ENCODE data around the gene HES3.
A peak's percentile ranks its signal among the peaks of the same experiment; 100 is the strongest.

The HES3 gene

DNA sequence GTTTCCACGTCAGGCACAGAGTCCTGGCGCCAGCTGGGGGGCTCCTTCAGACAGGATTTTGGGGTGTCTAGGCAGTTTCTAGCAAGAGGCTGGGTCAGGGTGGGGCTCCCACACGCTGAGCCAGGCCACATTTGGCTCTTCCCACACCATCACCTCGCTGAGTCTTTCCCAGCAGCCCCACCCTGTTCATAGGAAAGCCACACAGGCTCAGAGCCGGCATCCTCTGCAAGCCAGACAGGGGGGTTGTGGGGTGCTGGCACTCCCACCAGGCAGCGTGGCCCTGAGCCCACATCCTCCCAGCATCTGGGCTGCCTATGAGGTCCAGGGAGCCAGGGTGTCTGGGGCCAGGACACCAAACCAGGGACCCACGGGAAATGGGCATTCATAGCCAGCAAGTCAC lies 19.7 kb downstream of the HES3 start:
- no peak for DNase-seq (ENCODE audit: low read depth)

DNA sequence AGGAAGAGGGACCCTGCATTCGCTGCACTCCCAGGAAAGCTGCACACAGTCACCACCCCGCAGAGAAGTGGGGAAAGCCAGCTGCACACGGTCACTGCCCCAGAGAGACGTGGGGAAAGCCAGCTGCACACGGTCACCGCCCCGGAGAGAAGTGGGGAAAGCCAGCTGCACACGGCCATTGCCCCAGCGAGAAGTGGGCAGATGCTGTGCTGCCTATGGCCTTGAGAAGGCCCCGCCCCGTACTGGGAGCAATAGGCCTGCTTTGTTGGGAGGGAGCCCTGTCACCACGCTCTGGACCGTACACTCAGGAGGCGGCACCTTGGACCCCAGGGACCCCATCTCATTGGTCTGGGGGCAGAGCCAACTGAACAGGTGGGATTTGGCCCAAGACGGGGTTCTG lies 21.2 kb downstream of the HES3 start:
- DNase-seq (ENCODE audit: low read depth), result no peak

DNA sequence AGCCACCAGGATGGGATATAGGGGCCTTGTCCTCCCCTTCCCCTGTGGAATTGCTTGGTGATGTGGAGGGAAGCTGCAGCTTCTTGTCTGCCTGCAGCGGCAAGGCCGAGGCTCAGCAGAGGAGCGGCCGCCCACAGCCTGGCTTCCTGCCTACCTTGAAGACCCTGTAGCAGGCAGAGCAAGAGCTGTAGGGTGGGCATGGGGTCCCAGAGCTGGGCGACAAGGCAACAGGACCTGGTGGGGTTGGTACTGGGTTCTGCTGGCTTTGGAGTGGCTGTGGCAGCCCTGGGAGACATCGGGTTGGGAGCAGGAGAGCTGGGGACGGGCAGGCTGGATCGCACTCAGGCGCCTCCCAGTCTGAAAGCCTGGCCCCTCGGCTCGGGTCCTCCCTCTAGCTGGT lies 22.7 kb downstream of the HES3 start:
- DNase-seq (ENCODE audit: low read depth), result no peak

GRCh38 chr1:6267686-6268322 lies 23.8 kb downstream of the HES3 start:
- DNase-seq (ENCODE audit: low read depth), result no peak

DNA sequence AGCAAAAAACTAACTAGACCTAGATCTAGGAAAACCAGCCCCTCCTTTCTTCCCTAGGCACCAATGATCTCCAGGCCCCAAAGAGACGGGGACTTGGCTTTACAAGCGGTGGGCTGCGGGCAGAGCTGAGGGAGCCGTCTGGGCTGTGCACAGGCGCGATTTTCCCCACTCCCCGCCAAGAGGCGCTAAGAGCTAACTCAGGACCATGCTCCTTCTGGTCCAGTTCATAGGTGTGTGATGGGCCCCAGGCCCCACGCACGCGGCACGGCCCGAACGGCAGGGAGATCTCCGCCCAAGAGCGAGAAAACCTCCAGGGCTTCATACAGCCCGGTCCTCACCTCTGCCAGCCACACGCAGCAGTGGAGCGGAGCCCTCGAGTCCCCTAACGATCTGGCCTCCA lies 24.4 kb downstream of the HES3 start:
- DNase-seq (ENCODE audit: low read depth), result no peak

DNA sequence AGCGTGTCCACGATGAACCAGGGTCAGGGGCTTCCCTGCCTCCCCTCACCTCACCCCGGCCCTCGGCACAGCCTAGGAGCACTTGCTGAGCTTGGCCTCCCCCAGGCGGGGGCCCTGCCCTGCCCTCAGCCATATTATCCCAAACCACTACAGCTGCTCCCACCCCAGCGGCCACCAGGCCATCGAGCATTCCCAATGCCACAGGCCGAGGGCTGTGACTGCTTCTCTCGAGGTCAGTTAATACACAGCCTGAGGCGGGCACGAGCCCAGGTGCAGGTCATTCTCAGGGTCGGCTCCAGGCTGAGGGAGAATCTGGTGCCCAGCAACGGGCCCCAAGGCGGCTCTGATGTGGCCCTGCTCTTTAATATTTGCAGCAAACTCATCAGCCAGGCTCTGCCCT lies 25.3 kb downstream of the HES3 start:
- DNase-seq (ENCODE audit: low read depth), result no peak

DNA sequence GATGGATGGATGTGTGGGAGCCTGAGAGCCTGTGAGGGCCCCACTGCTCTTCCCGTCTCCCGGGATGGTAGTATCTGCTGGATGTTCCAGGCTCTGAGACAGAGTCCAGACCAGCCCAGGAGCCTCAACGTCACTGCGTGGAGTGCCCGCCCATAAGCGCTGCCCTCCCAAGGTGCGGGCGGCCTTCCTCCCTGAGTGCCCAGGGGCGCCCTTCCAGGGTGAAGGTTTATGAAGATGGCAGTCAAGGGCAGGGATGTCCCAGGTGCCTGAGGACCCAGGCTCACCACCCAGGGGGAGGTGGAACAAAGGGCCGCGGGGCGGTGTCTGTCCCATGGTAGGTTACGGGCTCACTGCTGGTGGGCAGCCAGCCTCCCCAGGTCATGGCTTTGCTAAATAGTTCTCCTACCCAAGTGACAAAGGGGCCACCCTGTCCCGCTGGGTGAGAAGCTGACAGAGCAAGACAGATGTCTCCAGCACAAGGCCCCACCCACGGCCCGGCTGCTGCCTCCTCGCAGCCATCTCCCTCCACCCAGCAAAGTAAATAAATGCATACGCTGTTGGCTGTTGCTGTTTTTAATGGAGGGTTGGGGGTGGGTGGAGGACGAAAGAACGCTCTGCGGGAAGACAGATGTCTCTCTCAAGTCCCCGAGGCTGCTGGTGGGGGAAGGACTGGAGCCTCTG lies 25.9 kb downstream of the HES3 start:
- no peak for DNase-seq (ENCODE audit: low read depth)

DNA sequence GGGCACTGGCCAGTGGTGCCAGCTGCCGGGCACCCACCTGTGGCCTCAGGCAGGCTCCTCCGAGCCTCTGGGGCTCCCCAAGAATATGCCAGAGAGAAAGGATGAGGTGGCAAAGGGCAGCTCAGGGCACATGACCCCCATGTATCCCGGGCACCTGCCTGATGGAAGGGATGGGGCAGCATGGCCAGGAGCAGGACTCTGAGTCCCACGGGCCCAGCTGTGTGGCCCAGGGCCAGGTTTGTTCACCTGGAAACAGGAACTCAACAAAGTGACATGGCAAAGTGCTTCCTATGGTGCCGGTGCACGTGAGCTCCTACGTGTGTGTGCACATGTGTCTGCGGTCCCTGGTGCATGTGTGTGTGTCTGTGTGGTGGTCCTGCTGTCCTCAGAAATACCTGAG lies 26.4 kb downstream of the HES3 start:
- DNase-seq (ENCODE audit: low read depth), result no peak

DNA sequence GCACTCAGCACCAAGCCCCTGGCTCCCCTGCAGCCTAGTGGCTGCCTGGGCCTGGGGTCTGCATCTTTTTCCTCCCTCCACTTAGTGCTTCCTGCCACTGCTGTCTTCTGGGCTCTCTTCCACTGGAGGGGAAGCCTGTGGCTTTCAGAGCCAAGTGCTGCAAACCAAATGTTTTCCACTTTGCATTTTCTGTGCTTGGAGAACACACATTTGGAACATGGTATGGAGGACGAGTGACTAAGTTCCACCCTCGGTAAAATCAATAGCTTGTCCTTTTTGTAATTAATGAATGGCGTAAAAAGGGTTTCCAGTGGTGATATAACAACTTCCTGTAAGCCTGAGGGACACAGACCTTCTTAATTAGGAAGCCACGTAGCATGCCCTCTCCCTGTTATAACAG lies 27.0 kb downstream of the HES3 start:
- no peak for DNase-seq (ENCODE audit: low read depth)

GRCh38 chr1:6271554-6271953 lies 27.6 kb downstream of the HES3 start:
- DNase-seq (ENCODE audit: low read depth), result no peak

DNA sequence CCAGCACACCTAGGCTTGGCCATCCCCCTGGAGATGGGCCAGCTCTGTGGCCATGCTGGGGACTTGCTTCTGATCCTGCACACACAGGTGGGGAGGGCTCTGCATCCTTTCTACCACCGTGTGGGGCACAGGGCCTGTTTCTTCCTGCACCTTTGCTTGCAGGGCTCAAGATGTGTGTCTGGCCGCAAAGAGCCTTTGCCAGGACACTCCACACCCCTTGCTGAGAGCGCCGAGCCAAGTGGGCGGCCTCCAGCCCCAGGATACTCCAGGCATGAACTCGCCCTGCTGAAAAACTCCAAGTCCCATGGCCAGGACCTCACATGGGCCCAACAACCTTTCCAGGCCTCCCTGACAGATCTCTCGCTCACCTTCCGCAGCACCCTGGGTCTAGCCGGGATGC lies 28.5 kb downstream of the HES3 start:
- no peak for DNase-seq (ENCODE audit: low read depth)

- DNase-seq (ENCODE audit: low read depth), result no peak
Observed at GRCh38 chr1:6272868-6273267, 28.9 kb downstream of the HES3 start.

DNA sequence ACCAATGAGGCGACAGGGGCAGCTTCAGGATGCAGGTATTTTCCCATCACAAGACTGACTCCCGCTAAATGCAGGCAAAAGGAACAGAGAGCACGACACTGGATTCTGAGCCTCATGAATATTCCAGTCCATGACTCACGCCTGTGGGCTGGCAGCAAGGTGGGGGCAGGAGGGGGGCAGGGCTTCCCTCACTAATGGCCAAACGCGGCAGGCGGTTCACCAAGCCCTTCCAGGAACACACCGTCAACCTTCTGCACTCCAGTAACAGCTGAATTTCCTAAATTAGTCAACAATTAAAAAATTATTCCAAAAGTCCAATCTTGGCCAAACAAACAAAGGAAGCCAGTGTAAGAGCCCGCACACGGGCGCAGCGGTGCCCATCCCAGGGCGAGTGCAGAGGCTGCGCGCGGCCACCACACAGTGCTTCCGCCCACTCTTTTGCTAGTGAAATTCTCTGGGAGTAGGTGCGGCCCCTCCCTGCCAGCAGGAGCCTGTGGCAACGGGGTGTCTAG lies 29.5 kb downstream of the HES3 start:
- DNase-seq (ENCODE audit: low read depth), result peak; percentile 14

DNA sequence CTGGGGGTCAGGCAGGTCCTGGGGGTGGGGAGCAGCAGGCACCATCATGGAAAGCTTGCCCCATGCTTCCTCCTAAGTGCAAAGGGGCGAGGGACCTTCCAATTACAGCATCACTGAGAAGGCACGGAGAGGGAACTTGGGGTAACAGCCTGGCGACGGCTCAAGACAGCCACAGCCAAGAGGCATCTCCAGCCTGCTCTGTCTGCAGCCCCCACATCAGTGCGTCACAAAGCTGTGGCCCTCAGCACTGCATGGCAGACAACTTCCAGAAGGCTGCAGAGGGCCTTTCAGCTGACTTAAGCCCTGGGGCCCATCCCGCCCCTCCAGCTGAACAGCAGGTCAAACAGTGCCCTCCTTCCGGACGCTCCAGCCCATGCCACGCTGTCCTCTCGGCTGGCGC lies 30.1 kb downstream of the HES3 start:
- DNase-seq (ENCODE audit: low read depth), result no peak

GRCh38 chr1:6274622-6275139 lies 30.7 kb downstream of the HES3 start:
- DNase-seq (ENCODE audit: low read depth), result no peak

GRCh38 chr1:6275826-6276782 lies 32.1 kb downstream of the HES3 start:
- peak; percentile 62 for DNase-seq (ENCODE audit: low read depth)

DNA sequence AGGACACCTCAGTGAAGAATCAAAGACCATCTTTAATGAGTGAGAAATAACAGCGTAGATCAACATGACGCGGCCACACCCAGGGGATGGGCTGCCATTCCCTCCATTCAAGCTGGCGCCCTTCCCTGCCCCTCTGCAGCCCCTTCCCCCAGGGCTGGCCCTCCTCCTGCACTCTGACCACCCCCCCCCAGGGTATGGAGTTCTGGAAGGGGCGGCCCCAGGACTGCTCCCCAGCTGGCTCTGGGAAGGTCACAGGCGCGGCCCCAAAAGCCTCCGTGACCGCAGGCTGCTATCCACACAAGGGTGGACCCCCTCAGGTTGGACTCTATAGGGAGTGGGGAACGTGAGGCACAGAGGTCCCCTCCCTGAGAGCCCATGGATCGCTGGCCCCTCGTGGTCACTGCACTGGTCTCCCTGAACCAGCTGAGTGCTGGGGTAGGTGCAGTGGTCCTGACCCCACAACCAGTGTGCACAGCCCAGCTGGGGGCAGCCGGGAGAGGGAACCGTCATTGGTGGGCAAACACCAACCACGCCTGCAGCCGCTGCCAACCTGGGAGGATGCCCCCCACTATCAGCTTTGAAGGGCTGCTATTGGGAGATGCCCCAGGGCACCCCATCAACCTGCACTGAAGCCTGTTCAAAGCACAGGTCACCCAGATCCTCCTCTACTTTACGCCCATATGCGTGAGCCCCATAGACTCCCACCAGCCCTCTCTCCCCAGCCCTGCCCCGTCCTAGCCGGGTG lies 33.0 kb downstream of the HES3 start:
- DNase-seq (ENCODE audit: low read depth), result no peak

- DNase-seq (ENCODE audit: low read depth), result no peak
Observed at GRCh38 chr1:6278263-6278662, 34.3 kb downstream of the HES3 start.

DNA sequence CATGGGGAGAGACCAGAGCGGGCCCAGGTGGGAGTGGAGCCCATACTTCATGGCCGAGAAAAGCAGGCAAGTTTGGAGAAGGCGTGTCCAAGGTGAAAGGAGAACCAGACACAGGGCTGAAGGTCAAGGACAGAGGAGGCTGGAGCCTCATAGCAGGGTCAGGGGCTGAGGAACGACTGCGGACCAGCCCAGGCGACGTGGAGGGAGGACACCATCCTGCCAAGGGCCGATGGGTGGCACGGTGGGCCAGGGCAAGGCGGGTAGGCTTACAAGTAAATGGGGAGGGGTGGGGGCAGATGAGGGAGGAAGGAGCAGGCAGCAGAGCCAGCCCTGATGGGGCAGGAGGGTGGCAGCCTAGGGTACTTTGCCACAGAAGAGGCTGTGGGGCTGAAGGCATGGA lies 35.1 kb downstream of the HES3 start:
- DNase-seq (ENCODE audit: low read depth), result no peak

DNA sequence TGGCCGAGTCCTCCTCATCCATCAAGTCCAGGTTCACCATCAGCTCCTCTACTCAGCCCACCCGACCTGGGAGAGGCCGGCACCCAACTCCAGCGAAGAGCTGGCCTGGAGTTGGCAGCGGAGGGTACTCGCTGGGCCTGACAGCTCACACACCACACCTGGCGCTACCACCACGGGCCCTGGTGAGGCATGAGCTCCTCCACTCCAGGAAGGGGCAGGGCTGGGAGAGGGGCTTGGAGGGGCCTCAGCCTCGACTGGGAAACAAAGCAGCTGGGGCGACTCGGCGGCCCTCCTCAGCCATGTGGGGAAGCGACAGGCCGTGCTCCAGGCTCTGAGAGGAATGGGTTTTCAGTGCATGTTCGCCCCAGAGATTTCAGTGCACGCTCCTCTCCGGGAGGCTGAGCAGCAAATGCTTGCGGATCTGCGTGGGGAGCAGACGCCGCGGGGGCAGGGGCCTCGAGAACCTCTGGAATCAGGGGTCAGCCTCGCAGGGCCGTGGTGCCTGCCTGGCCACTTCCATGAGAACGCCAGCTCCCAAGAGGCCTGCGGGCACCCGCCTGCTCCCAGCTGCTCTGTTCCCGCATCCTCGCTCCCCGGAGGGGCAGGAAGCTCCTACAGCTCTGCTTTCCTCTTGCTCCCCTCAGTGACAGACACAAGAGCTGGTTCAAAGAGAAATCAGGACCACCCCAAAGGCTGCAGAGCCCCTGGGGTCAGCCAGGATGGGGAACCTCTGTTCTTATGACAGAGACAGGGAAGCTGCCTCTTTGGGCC lies 35.8 kb downstream of the HES3 start:
- DNase-seq (ENCODE audit: low read depth), result no peak

Measured in fibroblast of the conjunctiva (primary cell).